HepG2 (cell line): ENCODE measurements around the gene DBNDD1. TPM values are rescaled to one million over a fixed set of nuclear protein-coding genes. Genes with fewer than 3 reads are reported as not detected.
A peak's percentile ranks its signal among the peaks of the same experiment; 100 is the strongest.

Experiments used
- CCDC6 ChIP-seq: sonication (generic); formaldehyde crosslinking; IDR thresholded peaks from 2 replicates; pipeline ENCODE4 v1.8.1; 2022; ENCODE audit warnings: mild to moderate bottlenecking, missing genetic modification reagents, moderate library complexity
- ELF3 ChIP-seq: IDR thresholded peaks from 2 replicates; pipeline ENCODE4 v1.6.1; 2016; ENCODE audit warnings: missing genetic modification reagents, missing compliant biosample characterization
- ETV5 ChIP-seq: IDR thresholded peaks from 2 replicates; pipeline ENCODE4 v1.6.1; 2018; ENCODE audit warnings: missing biosample characterization, missing genetic modification reagents, inconsistent platforms, borderline replicate concordance
- FOXC1 ChIP-seq: sonication (generic); formaldehyde crosslinking; IDR thresholded peaks from 2 replicates; pipeline ENCODE4 v1.8.0; 2022; ENCODE audit warnings: mild to moderate bottlenecking, missing genetic modification reagents, borderline replicate concordance
- GPN1 ChIP-seq: sonication (generic); formaldehyde crosslinking; IDR thresholded peaks from 2 replicates; pipeline ENCODE4 v1.5.1; 2020; ENCODE audit warnings: missing genetic modification reagents, borderline replicate concordance
- GZF1 ChIP-seq: sonication (generic); formaldehyde crosslinking; IDR thresholded peaks from 2 replicates; pipeline ENCODE4 v1.5.1; 2020; ENCODE audit warnings: mild to moderate bottlenecking, missing genetic modification reagents
- MED1 ChIP-seq: sonication (generic); formaldehyde crosslinking; IDR thresholded peaks from 2 replicates; pipeline ENCODE4 v1.4.0; 2020; ENCODE audit warnings: missing genetic modification reagents
- NCOA1 ChIP-seq: sonication (generic); formaldehyde crosslinking; IDR thresholded peaks from 2 replicates; pipeline ENCODE4 v1.9.0; 2021; ENCODE audit warnings: missing genetic modification reagents
- PAX8 ChIP-seq: sonication (generic); formaldehyde crosslinking; IDR thresholded peaks from 2 replicates; pipeline ENCODE4 v1.8.0; 2022; ENCODE audit warnings: mild to moderate bottlenecking, missing genetic modification reagents, borderline replicate concordance
- RBFOX2 ChIP-seq: fragments of 200-400 bp; formaldehyde crosslinking; IDR thresholded peaks from 2 replicates; pipeline ENCODE4 v1.6.1; 2017; ENCODE audit warnings: low read depth, mild to moderate bottlenecking, low read length
- RELA ChIP-seq: sonication (generic); formaldehyde crosslinking; IDR thresholded peaks from 2 replicates; pipeline ENCODE4 v1.4.0; 2020; ENCODE audit warnings: missing genetic modification reagents
- SIN3B ChIP-seq: fragments of 150-350 bp; IDR thresholded peaks from 2 replicates; pipeline ENCODE4 v1.6.1; 2014; ENCODE audit warnings: low read length
- XRCC5 ChIP-seq: fragments of 200-400 bp; formaldehyde crosslinking; optimal IDR thresholded peaks from 2 replicates; pipeline ENCODE3; 2017; ENCODE audit warnings: mild to moderate bottlenecking, low read length
- ZFP1 ChIP-seq: IDR thresholded peaks from 2 replicates; pipeline ENCODE4 v1.6.1; 2016
- ZNF10 ChIP-seq: sonication (generic); formaldehyde crosslinking; IDR thresholded peaks from 2 replicates; pipeline ENCODE4 v1.4.0; 2020; ENCODE audit warnings: mild to moderate bottlenecking, low read depth, missing genetic modification reagents, borderline replicate concordance
- ZNF124 ChIP-seq: sonication (generic); formaldehyde crosslinking; IDR thresholded peaks from 2 replicates; pipeline ENCODE4 v1.4.0; 2020; ENCODE audit warnings: missing genetic modification reagents
- ZNF205 ChIP-seq: IDR thresholded peaks from 2 replicates; pipeline ENCODE4 v1.6.1; 2018; ENCODE audit warnings: missing biosample characterization, missing genetic modification reagents
- ZNF614 ChIP-seq: IDR thresholded peaks from 2 replicates; pipeline ENCODE4 v1.6.1; 2018; ENCODE audit warnings: missing biosample characterization, missing genetic modification reagents, inconsistent platforms, borderline replicate concordance
- ZNF713 ChIP-seq: sonication (generic); formaldehyde crosslinking; IDR thresholded peaks from 2 replicates; pipeline ENCODE4 v1.4.0; 2020; ENCODE audit warnings: mild to moderate bottlenecking, missing genetic modification reagents
- polyA plus RNA-seq, 8 experiments: library from polyadenylated mRNA; depleted of rRNA in 3 of 8; stranded (reverse) in 7 of 8; unstranded in 1 of 8; fragments of >200 nt; fragmentation: Illumina TruSeq in 4 of 8; extraction: Trizol in 4 of 8; gene quantifications; 2 replicates each; pipeline versions ENCODE4 v1.2.1 to v1.2.3, GENCODE V29; 2011 to 2016; ENCODE audit warnings: low read depth in 4 of 8, missing spikeins in 1 of 8, mixed read lengths in 1 of 8; ENCODE audit not compliant: insufficient read depth in 1 of 8
- total RNA-seq, 5 experiments: library from RNA; depleted of rRNA; stranded (reverse); fragments of >200 nt; fragmentation: Illumina TruSeq; extraction: Trizol; gene quantifications; 2 replicates each; pipeline ENCODE4 v1.2.3, GENCODE V29; 2016; ENCODE audit warnings: low read depth in 1 of 5
- TF ChIP-seq, protein P1 (sequence below): IDR thresholded peaks from 2 replicates; pipeline ENCODE4 v1.6.1; 2016; ENCODE audit warnings: missing genetic modification reagents, missing compliant biosample characterization
- TF ChIP-seq, protein P2 (sequence below), 2 experiments: fragments of 450-650 bp in 1 of 2; sonication (generic) in 1 of 2; formaldehyde crosslinking; IDR thresholded peaks; 2 replicates each; pipeline versions ENCODE4 v1.5.0 to v1.8.0; 2020 to 2022; ENCODE audit warnings: mild to moderate bottlenecking in 1 of 2, missing genetic modification reagents in 1 of 2
- TF ChIP-seq, protein P3 (sequence below): sonication (generic); formaldehyde crosslinking; IDR thresholded peaks from 2 replicates; pipeline ENCODE4 v1.5.1; 2020; ENCODE audit warnings: missing genetic modification reagents, mild to moderate bottlenecking, borderline replicate concordance
- TF ChIP-seq, protein P4 (sequence below): sonication (generic); formaldehyde crosslinking; conservative IDR thresholded peaks from 2 replicates; pipeline ENCODE4 v1.8.0; 2022; ENCODE audit warnings: mild to moderate bottlenecking, moderate library complexity, missing genetic modification reagents

The DBNDD1 gene
- total and polyA plus RNA-seq, 2 of the 13 experiments (the other 11 are each of a cell fraction or from before 2014, with no cell fraction given) = 17.0 to 40.4 TPM

DNA sequence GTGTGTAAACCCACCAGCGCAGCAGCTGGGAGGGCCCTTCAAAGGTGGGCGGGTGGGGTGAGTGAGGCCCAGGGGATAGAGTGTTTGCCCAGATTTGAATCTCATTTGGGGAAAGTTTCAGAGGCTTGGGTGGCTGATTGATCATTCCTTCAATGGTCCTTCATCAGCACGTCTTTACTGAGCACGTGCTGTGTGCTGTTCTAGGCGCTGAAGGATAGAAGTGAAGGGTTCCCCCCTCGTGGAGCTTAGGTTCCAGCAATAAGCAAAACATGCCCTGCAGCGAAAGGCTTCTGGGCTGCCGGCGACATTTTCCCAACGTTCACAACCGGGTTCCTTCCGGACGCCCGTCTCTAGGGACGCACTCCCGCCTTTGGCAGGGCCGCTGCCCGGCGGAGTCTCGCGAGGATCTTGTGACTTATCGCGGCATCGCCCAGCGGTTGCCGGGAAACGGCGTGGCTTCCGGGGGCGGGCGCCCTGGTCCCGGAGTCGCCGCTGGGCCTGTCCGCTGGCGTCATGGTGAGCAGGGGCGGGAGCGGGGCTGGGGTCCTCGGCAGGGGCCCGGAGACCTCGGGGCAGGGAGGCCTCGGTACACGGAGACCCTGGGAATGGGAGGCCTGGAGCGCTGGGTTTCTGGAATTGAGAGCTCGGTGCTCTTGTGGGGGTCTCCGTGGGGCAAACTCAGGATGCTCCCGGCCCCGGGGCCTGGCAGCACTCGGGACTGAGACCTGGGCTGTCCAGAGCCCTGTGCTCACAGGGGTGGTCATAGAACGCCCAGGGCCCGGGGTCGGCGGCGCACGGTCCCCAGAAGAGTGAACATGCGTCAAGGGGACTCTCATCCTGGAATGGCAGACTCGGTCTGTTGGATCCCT lies 3.2 kb upstream of the DBNDD1 start (continued):
- TF ChIP-seq, protein P1, sequence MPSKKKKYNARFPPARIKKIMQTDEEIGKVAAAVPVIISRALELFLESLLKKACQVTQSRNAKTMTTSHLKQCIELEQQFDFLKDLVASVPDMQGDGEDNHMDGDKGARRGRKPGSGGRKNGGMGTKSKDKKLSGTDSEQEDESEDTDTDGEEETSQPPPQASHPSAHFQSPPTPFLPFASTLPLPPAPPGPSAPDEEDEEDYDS (CRISPR knock-in tag) = peak; percentile 72
- TF ChIP-seq, protein P2, sequence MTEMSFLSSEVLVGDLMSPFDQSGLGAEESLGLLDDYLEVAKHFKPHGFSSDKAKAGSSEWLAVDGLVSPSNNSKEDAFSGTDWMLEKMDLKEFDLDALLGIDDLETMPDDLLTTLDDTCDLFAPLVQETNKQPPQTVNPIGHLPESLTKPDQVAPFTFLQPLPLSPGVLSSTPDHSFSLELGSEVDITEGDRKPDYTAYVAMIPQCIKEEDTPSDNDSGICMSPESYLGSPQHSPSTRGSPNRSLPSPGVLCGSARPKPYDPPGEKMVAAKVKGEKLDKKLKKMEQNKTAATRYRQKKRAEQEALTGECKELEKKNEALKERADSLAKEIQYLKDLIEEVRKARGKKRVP (CRISPR knock-in tag; IDR thresholded peaks at IDR 0.05) = peak in 1 of 2 experiments; percentile 64; a peak in 2 of 4 replicates
- no peak for TF ChIP-seq CCDC6 (CRISPR knock-in tag)
- TF ChIP-seq FOXC1 (CRISPR knock-in tag) = no peak; the same call in 1 of the 2 replicates
- peak; percentile 81 for TF ChIP-seq ELF3 (CRISPR knock-in tag)
- TF ChIP-seq RBFOX2 = peak; percentile 94
- TF ChIP-seq XRCC5 = peak; percentile 36
- peak; percentile 73 for TF ChIP-seq MED1 (CRISPR knock-in tag)
- peak; percentile 63; the same call in 1 of the 2 replicates for TF ChIP-seq SIN3B
- TF ChIP-seq ZNF614 (CRISPR knock-in tag) = peak; percentile 76; the same call in 1 of the 2 replicates
- TF ChIP-seq, protein P3, sequence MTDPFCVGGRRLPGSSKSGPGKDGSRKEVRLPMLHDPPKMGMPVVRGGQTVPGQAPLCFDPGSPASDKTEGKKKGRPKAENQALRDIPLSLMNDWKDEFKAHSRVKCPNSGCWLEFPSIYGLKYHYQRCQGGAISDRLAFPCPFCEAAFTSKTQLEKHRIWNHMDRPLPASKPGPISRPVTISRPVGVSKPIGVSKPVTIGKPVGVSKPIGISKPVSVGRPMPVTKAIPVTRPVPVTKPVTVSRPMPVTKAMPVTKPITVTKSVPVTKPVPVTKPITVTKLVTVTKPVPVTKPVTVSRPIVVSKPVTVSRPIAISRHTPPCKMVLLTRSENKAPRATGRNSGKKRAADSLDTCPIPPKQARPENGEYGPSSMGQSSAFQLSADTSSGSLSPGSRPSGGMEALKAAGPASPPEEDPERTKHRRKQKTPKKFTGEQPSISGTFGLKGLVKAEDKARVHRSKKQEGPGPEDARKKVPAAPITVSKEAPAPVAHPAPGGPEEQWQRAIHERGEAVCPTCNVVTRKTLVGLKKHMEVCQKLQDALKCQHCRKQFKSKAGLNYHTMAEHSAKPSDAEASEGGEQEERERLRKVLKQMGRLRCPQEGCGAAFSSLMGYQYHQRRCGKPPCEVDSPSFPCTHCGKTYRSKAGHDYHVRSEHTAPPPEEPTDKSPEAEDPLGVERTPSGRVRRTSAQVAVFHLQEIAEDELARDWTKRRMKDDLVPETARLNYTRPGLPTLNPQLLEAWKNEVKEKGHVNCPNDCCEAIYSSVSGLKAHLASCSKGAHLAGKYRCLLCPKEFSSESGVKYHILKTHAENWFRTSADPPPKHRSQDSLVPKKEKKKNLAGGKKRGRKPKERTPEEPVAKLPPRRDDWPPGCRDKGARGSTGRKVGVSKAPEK (CRISPR knock-in tag) = no peak
- TF ChIP-seq ZFP1 (CRISPR knock-in tag) = peak; percentile 47; the same call in 1 of the 2 replicates
- TF ChIP-seq RELA = peak; percentile 47; the same call in 1 of the 2 replicates
- TF ChIP-seq GPN1 (CRISPR knock-in tag) = peak; percentile 73; the same call in 1 of the 2 replicates
- TF ChIP-seq ZNF10 (CRISPR knock-in tag) = no peak
- TF ChIP-seq GZF1 (CRISPR knock-in tag) = no peak
- TF ChIP-seq PAX8 (CRISPR knock-in tag) = 0 out of 2 replicates have a peak, but pooled peaks have one; percentile 35
- peak; percentile 66; the same call in 1 of the 2 replicates for TF ChIP-seq ZNF205 (CRISPR knock-in tag)
- no peak; the same call in 1 of the 2 replicates for TF ChIP-seq NCOA1 (CRISPR knock-in tag)
- peak; percentile 90 for TF ChIP-seq ZNF124 (CRISPR knock-in tag)
- TF ChIP-seq ETV5 (CRISPR knock-in tag) = peak; percentile 97
- TF ChIP-seq, protein P4, sequence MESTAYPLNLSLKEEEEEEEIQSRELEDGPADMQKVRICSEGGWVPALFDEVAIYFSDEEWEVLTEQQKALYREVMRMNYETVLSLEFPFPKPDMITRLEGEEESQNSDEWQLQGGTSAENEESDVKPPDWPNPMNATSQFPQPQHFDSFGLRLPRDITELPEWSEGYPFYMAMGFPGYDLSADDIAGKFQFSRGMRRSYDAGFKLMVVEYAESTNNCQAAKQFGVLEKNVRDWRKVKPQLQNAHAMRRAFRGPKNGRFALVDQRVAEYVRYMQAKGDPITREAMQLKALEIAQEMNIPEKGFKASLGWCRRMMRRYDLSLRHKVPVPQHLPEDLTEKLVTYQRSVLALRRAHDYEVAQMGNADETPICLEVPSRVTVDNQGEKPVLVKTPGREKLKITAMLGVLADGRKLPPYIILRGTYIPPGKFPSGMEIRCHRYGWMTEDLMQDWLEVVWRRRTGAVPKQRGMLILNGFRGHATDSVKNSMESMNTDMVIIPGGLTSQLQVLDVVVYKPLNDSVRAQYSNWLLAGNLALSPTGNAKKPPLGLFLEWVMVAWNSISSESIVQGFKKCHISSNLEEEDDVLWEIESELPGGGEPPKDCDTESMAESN (CRISPR knock-in tag) = peak; percentile 66
- TF ChIP-seq ZNF713 = no peak
